ENCODE data around the gene SLC17A7.

The SLC17A7 gene

GRCh38 chr19:49403404-49404187, 37.7 kb downstream of the SLC17A7 start:
- no peak for DNase-seq

- DNase-seq: no peak
Measured at GRCh38 chr19:49400029-49400428, 41.3 kb downstream of the SLC17A7 start.

- DNase-seq: no peak
Measured at GRCh38 chr19:49398931-49399330, 42.4 kb downstream of the SLC17A7 start.

GRCh38 chr19:49398001-49398615, 43.2 kb downstream of the SLC17A7 start:
- no peak for DNase-seq

- no peak for DNase-seq
Measured at GRCh38 chr19:49396738-49397505, 44.4 kb downstream of the SLC17A7 start.

- peak; percentile 6 for DNase-seq
Measured at GRCh38 chr19:49395581-49396407, 45.5 kb downstream of the SLC17A7 start.

- no peak for DNase-seq
Measured at GRCh38 chr19:49393881-49394280, 47.4 kb downstream of the SLC17A7 start.

- peak; percentile 75 for DNase-seq
Measured at GRCh38 chr19:49391581-49392399, 49.5 kb downstream of the SLC17A7 start.

- DNase-seq: no peak
Measured at GRCh38 chr19:49390929-49391359, 50.4 kb downstream of the SLC17A7 start.

GRCh38 chr19:49390131-49390928, 51.0 kb downstream of the SLC17A7 start:
- no peak for DNase-seq

- DNase-seq: no peak
Measured at GRCh38 chr19:49389406-49389805, 51.9 kb downstream of the SLC17A7 start.

- no peak for DNase-seq
Measured at GRCh38 chr19:49387936-49388372, 53.4 kb downstream of the SLC17A7 start, which contains the start of gene KASH5. Gene KASH5 (plus strand): TSS chr19:49388249. CDS start chr19:49390884, 2,635 bp downstream.

GRCh38 chr19:49383599-49383998, 57.7 kb downstream of the SLC17A7 start:
- no peak for DNase-seq

- no peak for DNase-seq
Measured at GRCh38 chr19:49382639-49383038, 58.7 kb downstream of the SLC17A7 start.

GRCh38 chr19:49380391-49380790, 60.9 kb downstream of the SLC17A7 start:
- no peak for DNase-seq
